Right lobe of liver (tissue), 6 donors: Measurements from ENCODE around the gene DIP2A. TPM values are rescaled to one million over a fixed set of nuclear protein-coding genes. Genes with fewer than 3 reads are reported as not detected.

ENCODE experiments used
- ATAC-seq, 4 donors: fragments of 200-7000 bp; cut with Tn5 transposase; one replicate each; pipeline ENCODE4 v1.9.1; 2020; ENCODE audit warnings: mild to moderate bottlenecking in 4 of 4, moderate library complexity in 4 of 4
- DNase-seq, 3 donors: peaks; one replicate each; pipeline ENCODE4 v3.0.0-alpha.2; 2020
- H3K27ac ChIP-seq, 3 donors: fragments of 200-600 bp; one replicate each; pipeline ENCODE4 v1.8.0; 2022
- H3K27me3 ChIP-seq, 2 donors: fragments of 200-600 bp; one replicate each; pipeline ENCODE4 v1.8.0; 2022
- H3K36me3 ChIP-seq, 4 donors: fragments of 200-600 bp; sonication (generic) in 1 of 4; one replicate each; pipeline versions ENCODE4 v1.5.1 to v1.8.0; 2017 to 2022; ENCODE audit warnings: control low read depth in 1 of 4
- H3K4me1 ChIP-seq, 4 donors: fragments of 200-600 bp; sonication (generic) in 1 of 4; one replicate each; pipeline versions ENCODE4 v1.5.1 to v1.8.0; 2017 to 2022; ENCODE audit warnings: control low read depth in 1 of 4
- H3K4me3 ChIP-seq, 3 donors: fragments of 200-600 bp; one replicate each; pipeline ENCODE4 v1.8.0; 2022
- H3K9me3 ChIP-seq, 4 donors: fragments of 200-600 bp; sonication (generic) in 1 of 4; one replicate each; pipeline versions ENCODE4 v1.5.1 to v1.8.0; 2017 to 2022; ENCODE audit warnings: control low read depth in 1 of 4
- CTCF ChIP-seq, 4 donors: fragments of 200-600 bp in 3 of 4; fragments of 450-650 bp in 1 of 4; IDR thresholded peaks; one replicate each; pipeline versions ENCODE4 v1.5.1 to v1.8.0; 2016 to 2022; ENCODE audit warnings: antibody characterized with exemption in 4 of 4, mild to moderate bottlenecking in 2 of 4
- POLR2A ChIP-seq: fragments of 450-650 bp; IDR thresholded peaks from one replicate; pipeline ENCODE4 v1.6.1; 2017; ENCODE audit warnings: antibody characterized with exemption, mild to moderate bottlenecking
- WGBS: methylation state at CpG from one replicate; pipeline ENCODE4 v1.1.6; 2018; ENCODE audit warnings: low coverage, low lambda C conversion rate; ENCODE audit not compliant: insufficient coverage; ENCODE audit errors: missing lambda C conversion rate; 5-methylcytosine and 5-hydroxymethylcytosine counted together
- intact Hi-C, 2 donors: fragments of 100-400 bp; cut with DNase I; formaldehyde crosslinking; loops; one replicate each; pipeline versions ENCODE4 v1.11.2 to v1.14.1; 2022
- total RNA-seq, 6 experiments: library from RNA; depleted of rRNA in 2 of 6; stranded (reverse); fragments of >200 nt in 2 of 6; fragmentation: NEBNext Ultra II Directional in 3 of 6; extraction: Animal tissue kit (Norgen Biotek cat#: 25700) in 3 of 6; gene quantifications; one replicate each; pipeline versions ENCODE4 v1.1.0 to v1.2.4, GENCODE V29; 2016 to 2023
- donor health status: DM: no; HTN: yes; CAD: no.
- donor health status: DM: no; HTN: no; CAD: no.
- donor health status: DM: no; HTN: no; CAD: no.
- donor health status: DM: no; HTN: yes; CAD: no.
- donor health status: DM: no; HTN: yes; CAD: no.

DIP2A gene
- total RNA-seq, 6 experiments from 2014 or later = 12.3 to 14.4 (median 13.1) TPM

- WGBS = 66% methylated on average over 4 of the region's 4 CpGs
- intact Hi-C loops = no loop called here
- H3K9me3 ChIP-seq = no peaks in the 10 kb centered on the region
- H3K27ac ChIP-seq = no peak overlapping the region
- no peaks in the 10 kb centered on the region for H3K4me1 ChIP-seq
- H3K27me3 ChIP-seq = no peaks in the 10 kb centered on the region
- no peaks in the 10 kb centered on the region for H3K36me3 ChIP-seq
- no peak for TF ChIP-seq CTCF (IDR thresholded peaks at IDR 0.05)
- TF ChIP-seq POLR2A = no peak
- ATAC-seq (no peak), DNase-seq (no peak)
- H3K4me3 ChIP-seq = no peak overlapping the region
Observed at GRCh38 chr21:46486481-46487126, 27.9 kb downstream of the DIP2A start.

GRCh38 chr21:46489162-46489663 is 30.5 kb downstream of the DIP2A start:
- ATAC-seq (no peak), DNase-seq (no peak)
- Histone ChIP-seq H3K9me3 (no peaks in the 10 kb centered on the region), H3K4me1 (no peaks in the 10 kb centered on the region), H3K27ac (no peak overlapping the region), H3K27me3 (no peaks in the 10 kb centered on the region), H3K36me3 (no peaks in the 10 kb centered on the region), H3K4me3 (no peak overlapping the region)
- 100% methylated on average over 1 of the region's 6 CpGs for WGBS
- TF ChIP-seq POLR2A (no peak), CTCF (IDR thresholded peaks at IDR 0.05) (no peak)
- intact Hi-C loops = no loop called here

GRCh38 chr21:46489800-46490199 is 31.1 kb downstream of the DIP2A start:
- intact Hi-C loops = no loop called here
- Histone ChIP-seq H3K27me3 (no peaks in the 10 kb centered on the region), H3K36me3 (no peaks in the 10 kb centered on the region), H3K27ac (no peak overlapping the region), H3K4me3 (no peak overlapping the region), H3K9me3 (no peaks in the 10 kb centered on the region), H3K4me1 (no peaks in the 10 kb centered on the region)
- no peak for ATAC-seq
- TF ChIP-seq CTCF (IDR thresholded peaks at IDR 0.05) (no peak), POLR2A (no peak)
- DNase-seq = no peak
- 100% methylated on average over 1 of the region's 10 CpGs for WGBS

- H3K4me3 ChIP-seq = no peak overlapping the region
- H3K27ac ChIP-seq = no peak overlapping the region
- TF ChIP-seq CTCF (IDR thresholded peaks at IDR 0.05) = no peak
- TF ChIP-seq POLR2A = no peak
- DNase-seq (no peak), ATAC-seq (no peak)
- peaks cover 0 to 6% (median 0%) of the 10 kb centered on the region in 4 donors for H3K36me3 ChIP-seq
- no peaks in the 10 kb centered on the region for H3K9me3 ChIP-seq
- WGBS = 96% methylated on average over 3 of the region's 3 CpGs
- intact Hi-C loops = no loop called here
- no peaks in the 10 kb centered on the region for H3K27me3 ChIP-seq
- no peaks in the 10 kb centered on the region for H3K4me1 ChIP-seq
Observed at GRCh38 chr21:46491553-46491952, 32.9 kb downstream of the DIP2A start.
